ENCODE measurements around the gene RABL2B.

The RABL2B gene

DNA sequence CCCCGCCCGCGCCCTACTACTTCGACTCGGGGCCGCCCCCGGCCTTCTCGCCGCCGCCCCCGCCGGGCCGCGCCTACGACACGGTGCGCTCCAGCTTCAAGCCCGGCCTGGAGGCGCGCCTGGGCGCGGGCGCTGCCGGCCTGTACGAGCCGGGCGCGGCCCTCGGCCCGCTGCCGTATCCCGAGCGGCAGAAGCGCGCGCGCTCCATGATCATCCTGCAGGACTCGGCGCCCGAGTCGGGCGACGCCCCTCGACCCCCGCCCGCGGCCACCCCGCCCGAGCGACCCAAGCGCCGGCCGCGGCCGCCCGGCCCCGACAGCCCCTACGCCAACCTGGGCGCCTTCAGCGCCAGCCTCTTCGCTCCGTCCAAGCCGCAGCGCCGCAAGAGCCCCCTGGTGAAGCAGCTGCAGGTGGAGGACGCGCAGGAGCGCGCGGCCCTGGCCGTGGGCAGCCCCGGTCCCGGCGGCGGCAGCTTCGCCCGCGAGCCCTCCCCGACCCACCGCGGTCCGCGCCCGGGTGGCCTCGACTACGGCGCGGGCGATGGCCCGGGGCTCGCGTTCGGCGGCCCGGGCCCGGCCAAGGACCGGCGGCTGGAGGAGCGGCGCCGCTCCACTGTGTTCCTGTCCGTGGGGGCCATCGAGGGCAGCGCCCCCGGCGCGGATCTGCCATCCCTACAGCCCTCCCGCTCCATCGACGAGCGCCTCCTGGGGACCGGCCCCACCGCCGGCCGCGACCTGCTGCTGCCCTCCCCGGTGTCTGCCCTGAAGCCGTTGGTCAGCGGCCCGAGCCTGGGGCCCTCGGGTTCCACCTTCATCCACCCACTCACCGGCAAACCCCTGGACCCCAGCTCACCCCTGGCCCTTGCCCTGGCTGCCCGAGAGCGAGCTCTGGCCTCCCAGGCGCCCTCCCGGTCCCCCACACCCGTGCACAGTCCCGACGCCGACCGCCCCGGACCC is 62.9 kb downstream of the RABL2B start:
- no peaks in the 10 kb centered on the region for H3K9me3 Mint-ChIP-seq
- peak; percentile 58 for ATAC-seq
- no peak overlapping the region for H3K4me3 Mint-ChIP-seq
- no peak for DNase-seq
- H3K27ac Mint-ChIP-seq, result no peak overlapping the region
- H3K4me1 Mint-ChIP-seq, result no peaks in the 10 kb centered on the region
- H3K27me3 Mint-ChIP-seq, result no peaks in the 10 kb centered on the region

DNA sequence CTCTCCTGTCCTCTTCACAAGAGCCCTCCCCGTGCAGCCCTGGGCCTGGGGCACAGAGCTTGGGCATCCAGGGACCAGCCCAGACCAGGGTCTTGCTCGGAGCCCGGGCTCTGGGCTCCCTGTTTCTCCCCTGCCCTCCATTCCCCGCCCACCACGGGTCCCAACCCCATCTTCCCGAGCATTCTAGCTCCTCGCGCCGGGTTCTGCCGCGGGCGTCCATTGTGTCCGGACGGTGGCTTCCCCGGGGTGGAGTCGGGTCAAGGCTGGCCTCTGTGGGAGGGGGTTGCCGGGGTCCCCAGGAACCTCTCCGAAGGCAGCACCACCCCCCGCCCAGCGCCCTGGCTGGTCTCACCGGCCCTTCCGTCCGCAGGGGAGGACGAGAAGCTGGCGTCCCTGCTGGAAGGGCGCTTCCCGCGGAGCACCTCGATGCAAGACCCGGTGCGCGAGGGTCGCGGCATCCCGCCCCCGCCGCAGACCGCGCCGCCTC is 63.6 kb downstream of the RABL2B start:
- peak; percentile 9 for ATAC-seq
- Mint-ChIP-seq H3K27me3 (no peaks in the 10 kb centered on the region), H3K4me1 (no peaks in the 10 kb centered on the region), H3K27ac (no peak overlapping the region), H3K4me3 (no peak overlapping the region), H3K9me3 (no peaks in the 10 kb centered on the region)
- DNase-seq, result no peak

DNA sequence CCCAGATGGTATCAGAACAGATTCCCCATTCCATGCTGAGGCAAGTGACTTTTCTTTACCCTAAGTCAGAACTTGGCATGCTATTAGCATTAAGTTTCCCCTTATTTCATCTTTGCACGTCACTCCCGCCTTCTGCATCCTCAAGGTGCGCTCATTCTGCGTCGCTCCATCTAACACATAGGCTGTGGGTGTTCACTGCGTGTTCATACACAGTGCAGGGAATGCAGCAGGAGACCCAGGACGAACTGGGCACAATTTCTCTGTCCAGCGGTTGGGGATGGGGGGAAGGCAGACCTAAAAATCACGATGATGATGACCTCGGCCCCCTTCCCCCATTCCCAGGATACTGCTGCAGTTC is 65.1 kb downstream of the RABL2B start:
- no peak for ATAC-seq

DNA sequence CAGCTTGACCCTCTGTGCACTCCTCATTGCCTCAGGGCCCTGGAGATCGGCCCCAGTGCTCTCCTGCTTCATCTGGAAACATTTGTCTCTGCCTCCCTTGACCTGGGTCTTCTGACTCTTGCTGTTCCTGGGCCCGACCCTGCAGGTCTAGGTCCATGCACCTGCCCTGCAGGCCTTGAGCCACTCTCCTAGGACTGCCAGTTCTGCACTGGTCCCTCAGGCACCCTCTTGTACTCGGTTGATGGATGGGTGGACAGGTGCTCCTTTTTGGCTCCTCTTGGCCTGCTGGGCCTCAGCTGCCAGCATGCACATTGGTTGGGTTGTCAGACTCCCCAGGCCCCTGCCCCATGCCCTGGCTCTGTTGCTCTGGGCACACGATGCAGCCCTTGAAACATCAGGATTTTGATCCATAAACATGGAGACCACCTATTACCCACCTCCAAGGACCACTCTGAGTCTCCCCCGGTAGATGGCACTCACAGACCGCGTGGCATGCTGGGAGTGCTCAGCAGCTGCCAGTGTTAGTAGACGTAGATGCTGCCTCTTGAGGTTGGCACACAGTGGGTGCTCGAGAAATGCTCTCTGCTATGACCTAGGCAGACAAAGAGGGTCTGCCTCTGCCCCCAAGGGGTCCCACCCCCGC is 65.6 kb downstream of the RABL2B start:
- H3K4me1 Mint-ChIP-seq, result no peaks in the 10 kb centered on the region
- no peaks in the 10 kb centered on the region for H3K9me3 Mint-ChIP-seq
- ATAC-seq (no peak), DNase-seq (no peak)
- H3K4me3 Mint-ChIP-seq, result no peak overlapping the region
- H3K27me3 Mint-ChIP-seq, result no peaks in the 10 kb centered on the region
- no peak overlapping the region for H3K27ac Mint-ChIP-seq

More for the DNA sequence above, 65.1 kb downstream of the RABL2B start:
- Mint-ChIP-seq H3K4me3 (no peak overlapping the region), H3K27ac (no peak overlapping the region), H3K9me3 (no peaks in the 10 kb centered on the region), H3K4me1 (no peaks in the 10 kb centered on the region), H3K27me3 (no peaks in the 10 kb centered on the region)
- no peak for DNase-seq
